Liver (tissue), 9 donors: ENCODE measurements around the gene CD248. TPM values are rescaled to one million over a fixed set of nuclear protein-coding genes. Genes with fewer than 3 reads are reported as not detected.

ENCODE experiments used
- DNase-seq: peaks from one replicate; pipeline ENCODE4 v3.0.0-alpha.2; 2017; ENCODE audit warnings: low spot score
- H3K27ac ChIP-seq, 2 donors: one replicate each; pipeline ENCODE4 v1.7.0; 2013; ENCODE audit warnings: inconsistent platforms in 2 of 2, low read length in 2 of 2, control low read depth in 1 of 2, low read depth in 1 of 2, mild to moderate bottlenecking in 1 of 2
- H3K27me3 ChIP-seq, 4 donors: one replicate each; pipeline versions ENCODE4 v1.6.1 to v1.7.0; 2013; ENCODE audit warnings: low read length in 3 of 4, inconsistent platforms in 1 of 4, mild to moderate bottlenecking in 1 of 4, moderate library complexity in 1 of 4; ENCODE audit not compliant: control insufficient read depth in 4 of 4, insufficient read depth in 4 of 4
- H3K36me3 ChIP-seq, 4 donors: one replicate each; pipeline versions ENCODE4 v1.6.1 to v1.7.0; 2013; ENCODE audit warnings: low read length in 3 of 4, mild to moderate bottlenecking in 3 of 4, low read depth in 1 of 4, moderate library complexity in 1 of 4; ENCODE audit not compliant: control insufficient read depth in 4 of 4, insufficient read depth in 3 of 4
- H3K4me1 ChIP-seq, 4 donors: one replicate each; pipeline versions ENCODE4 v1.6.1 to v1.7.0; 2013; ENCODE audit warnings: low read length in 3 of 4, mild to moderate bottlenecking in 3 of 4, moderate library complexity in 1 of 4; ENCODE audit not compliant: control insufficient read depth in 4 of 4, insufficient read depth in 4 of 4
- H3K4me3 ChIP-seq, 3 donors: one replicate each; pipeline versions ENCODE4 v1.6.1 to v1.7.0; 2013; ENCODE audit warnings: low read length in 3 of 3, control low read depth in 1 of 3, low read depth in 1 of 3, mild to moderate bottlenecking in 1 of 3
- H3K9ac ChIP-seq, 2 donors: one replicate each; pipeline ENCODE4 v1.7.0; 2013; ENCODE audit warnings: low read length in 2 of 2, mild to moderate bottlenecking in 2 of 2, moderate library complexity in 2 of 2, control low read depth in 1 of 2, low read depth in 1 of 2
- H3K9me3 ChIP-seq, 4 donors: one replicate each; pipeline versions ENCODE4 v1.6.1 to v1.7.0; 2013; ENCODE audit warnings: low read length in 3 of 4; ENCODE audit not compliant: control insufficient read depth in 4 of 4
- FOXA1 ChIP-seq: IDR thresholded peaks from 2 replicates; pipeline ENCODE4 v1.6.1; 2016; ENCODE audit warnings: antibody characterized with exemption
- FOXA2 ChIP-seq: IDR thresholded peaks from 2 replicates; pipeline ENCODE4 v1.6.1; 2016; ENCODE audit warnings: antibody characterized with exemption
- GABPA ChIP-seq, 2 donors: IDR thresholded peaks in 1 of 2; conservative IDR thresholded peaks in 1 of 2; 2 replicates each; pipeline ENCODE4 v1.6.1; 2016; ENCODE audit warnings: antibody characterized with exemption in 2 of 2, mild to moderate bottlenecking in 1 of 2, moderate library complexity in 1 of 2
- HNF4A ChIP-seq, 2 donors: conservative IDR thresholded peaks; 2 replicates each; pipeline ENCODE4 v1.6.1; 2016; ENCODE audit warnings: antibody characterized with exemption in 2 of 2, mild to moderate bottlenecking in 2 of 2
- HNF4G ChIP-seq: IDR thresholded peaks from 2 replicates; pipeline ENCODE4 v1.6.1; 2016; ENCODE audit warnings: antibody characterized with exemption
- JUND ChIP-seq, 2 donors: IDR thresholded peaks; 2 replicates each; pipeline ENCODE4 v1.6.1; 2016; ENCODE audit warnings: antibody characterized with exemption in 2 of 2
- NR2F2 ChIP-seq: IDR thresholded peaks from 2 replicates; pipeline ENCODE4 v1.6.1; 2016; ENCODE audit warnings: antibody characterized with exemption
- RAD21 ChIP-seq, 2 donors: IDR thresholded peaks; 2 replicates each; pipeline ENCODE4 v1.6.1; 2016; ENCODE audit warnings: antibody characterized with exemption in 2 of 2, mild to moderate bottlenecking in 2 of 2
- REST ChIP-seq: IDR thresholded peaks from 2 replicates; pipeline ENCODE4 v1.6.1; 2016; ENCODE audit warnings: antibody characterized with exemption, mild to moderate bottlenecking
- RXRA ChIP-seq, 2 donors: IDR thresholded peaks; 2 replicates each; pipeline ENCODE4 v1.6.1; 2017 to 2018; ENCODE audit warnings: antibody characterized with exemption in 2 of 2, mild to moderate bottlenecking in 1 of 2
- SP1 ChIP-seq: IDR thresholded peaks from 2 replicates; pipeline ENCODE4 v1.6.1; 2018; ENCODE audit warnings: antibody characterized with exemption, mild to moderate bottlenecking
- TAF1 ChIP-seq: conservative IDR thresholded peaks from 2 replicates; pipeline ENCODE4 v1.6.1; 2016; ENCODE audit warnings: antibody characterized with exemption, mild to moderate bottlenecking
- YY1 ChIP-seq: IDR thresholded peaks from 2 replicates; pipeline ENCODE4 v1.6.1; 2016; ENCODE audit warnings: antibody characterized with exemption, mild to moderate bottlenecking
- WGBS: extraction: QIAGEN DNeasy Blood & Tissue Kit; methylation state at CpG from one replicate; pipeline ENCODE4 v1.1.7; 2013; 5-methylcytosine and 5-hydroxymethylcytosine counted together
- polyA plus RNA-seq, 2 donors: library from polyadenylated mRNA; stranded (reverse) in 1 of 2; unstranded in 1 of 2; fragments of 200-250 nt in 1 of 2; fragments of >200 nt in 1 of 2; fragmentation: Nextera tagmentation in 1 of 2; extraction: Ambion mirVana in 1 of 2; gene quantifications; one replicate each; pipeline versions ENCODE4 v1.2.1 to v1.2.3, GENCODE V29; 2013 to 2015
- total RNA-seq, 2 donors: library from RNA; depleted of rRNA; stranded (reverse); fragments of >200 nt; gene quantifications; one replicate each; pipeline ENCODE4 v1.2.3, GENCODE V29; 2014
- TF ChIP-seq, protein P1 (sequence below): IDR thresholded peaks from 2 replicates; pipeline ENCODE4 v1.6.1; 2016; ENCODE audit warnings: antibody characterized with exemption
- TF ChIP-seq, protein P2 (sequence below): IDR thresholded peaks from 2 replicates; pipeline ENCODE4 v1.6.1; 2016; ENCODE audit warnings: antibody characterized with exemption
- TF ChIP-seq, protein P3 (sequence below): IDR thresholded peaks from 2 replicates; pipeline ENCODE4 v1.6.1; 2016; ENCODE audit warnings: antibody characterized with exemption
- donor health status: healthy.
- donor health status: healthy.
- donor health status: healthy.
- donor health status: healthy.
- donor health status: healthy.

The CD248 gene
- total and polyA plus RNA-seq, 4 donors = 0.64 to 3.0 (median 1.2) TPM

DNA sequence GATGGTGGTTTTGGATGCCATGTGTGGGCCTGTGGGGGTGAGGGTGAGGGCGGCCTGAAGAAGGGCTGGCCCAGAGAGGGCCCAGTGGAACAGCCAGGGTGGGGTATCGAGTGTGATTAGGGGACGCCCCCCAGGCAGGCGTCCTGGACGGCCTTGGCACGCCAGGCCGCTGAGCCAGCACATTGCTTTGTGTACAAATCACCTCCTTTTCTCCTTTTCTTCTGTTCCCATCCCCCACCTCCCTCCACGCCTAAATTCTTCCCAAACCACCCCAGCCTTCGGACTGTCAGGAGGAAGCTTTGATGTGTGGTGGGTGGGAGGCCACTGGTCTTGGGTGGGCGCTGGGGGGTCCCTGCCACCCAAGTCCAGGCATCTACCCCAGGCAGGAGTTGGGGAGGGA is 7.8 kb upstream of the CD248 start:
- WGBS = 82% methylated on average over 10 of the region's 10 CpGs
- Histone ChIP-seq H3K36me3 (no peaks in the 10 kb centered on the region), H3K27me3 (no peaks in the 10 kb centered on the region), H3K9me3 (no peaks in the 10 kb centered on the region), H3K4me1 (peaks cover 2 to 9% (median 4%) of the 10 kb centered on the region in 4 donors), H3K27ac (no peak overlapping the region), H3K4me3 (no peak overlapping the region), H3K9ac (no peak overlapping the region)
- TF ChIP-seq GABPA (IDR thresholded peaks at IDR 0.05 in 1 of 2, conservative IDR thresholded peaks at IDR 0.05 in 1 of 2) = no peak
- TF ChIP-seq, protein P1, sequence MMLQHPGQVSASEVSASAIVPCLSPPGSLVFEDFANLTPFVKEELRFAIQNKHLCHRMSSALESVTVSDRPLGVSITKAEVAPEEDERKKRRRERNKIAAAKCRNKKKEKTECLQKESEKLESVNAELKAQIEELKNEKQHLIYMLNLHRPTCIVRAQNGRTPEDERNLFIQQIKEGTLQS = no peak
- no peak for DNase-seq

- Histone ChIP-seq H3K9ac (no peak overlapping the region), H3K4me1 (peaks cover 2 to 11% (median 4%) of the 10 kb centered on the region in 4 donors), H3K27ac (no peak overlapping the region), H3K27me3 (no peaks in the 10 kb centered on the region), H3K36me3 (no peaks in the 10 kb centered on the region), H3K4me3 (no peak overlapping the region), H3K9me3 (no peaks in the 10 kb centered on the region)
- WGBS = 98% methylated on average over 1 of the region's 1 CpG
- DNase-seq = no peak
- TF ChIP-seq FOXA1 (no peak), TAF1 (no peak), HNF4G (no peak)
These were observed 6.8 kb upstream of the CD248 start for GRCh38 chr11:66323684-66324083.

GRCh38 chr11:66322732-66323427 is 6.0 kb upstream of the CD248 start:
- H3K9ac ChIP-seq = no peak overlapping the region
- DNase-seq = no peak
- 86% methylated on average over 11 of the region's 11 CpGs for WGBS
- TF ChIP-seq FOXA1 = no peak
- peak; percentile 13 for TF ChIP-seq NR2F2
- TF ChIP-seq, protein P1 = no peak
- no peak for TF ChIP-seq YY1
- TF ChIP-seq, protein P2, sequence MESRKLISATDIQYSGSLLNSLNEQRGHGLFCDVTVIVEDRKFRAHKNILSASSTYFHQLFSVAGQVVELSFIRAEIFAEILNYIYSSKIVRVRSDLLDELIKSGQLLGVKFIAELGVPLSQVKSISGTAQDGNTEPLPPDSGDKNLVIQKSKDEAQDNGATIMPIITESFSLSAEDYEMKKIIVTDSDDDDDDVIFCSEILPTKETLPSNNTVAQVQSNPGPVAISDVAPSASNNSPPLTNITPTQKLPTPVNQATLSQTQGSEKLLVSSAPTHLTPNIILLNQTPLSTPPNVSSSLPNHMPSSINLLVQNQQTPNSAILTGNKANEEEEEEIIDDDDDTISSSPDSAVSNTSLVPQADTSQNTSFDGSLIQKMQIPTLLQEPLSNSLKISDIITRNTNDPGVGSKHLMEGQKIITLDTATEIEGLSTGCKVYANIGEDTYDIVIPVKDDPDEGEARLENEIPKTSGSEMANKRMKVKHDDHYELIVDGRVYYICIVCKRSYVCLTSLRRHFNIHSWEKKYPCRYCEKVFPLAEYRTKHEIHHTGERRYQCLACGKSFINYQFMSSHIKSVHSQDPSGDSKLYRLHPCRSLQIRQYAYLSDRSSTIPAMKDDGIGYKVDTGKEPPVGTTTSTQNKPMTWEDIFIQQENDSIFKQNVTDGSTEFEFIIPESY = no peak
- no peak for TF ChIP-seq JUND (IDR thresholded peaks at IDR 0.05)
- no peak overlapping the region for H3K4me3 ChIP-seq
- H3K4me1 ChIP-seq = peaks cover 2 to 14% (median 8%) of the 10 kb centered on the region in 4 donors
- no peaks in the 10 kb centered on the region for H3K36me3 ChIP-seq
- H3K27ac ChIP-seq = no peak overlapping the region
- no peaks in the 10 kb centered on the region for H3K27me3 ChIP-seq
- H3K9me3 ChIP-seq = no peaks in the 10 kb centered on the region

DNA sequence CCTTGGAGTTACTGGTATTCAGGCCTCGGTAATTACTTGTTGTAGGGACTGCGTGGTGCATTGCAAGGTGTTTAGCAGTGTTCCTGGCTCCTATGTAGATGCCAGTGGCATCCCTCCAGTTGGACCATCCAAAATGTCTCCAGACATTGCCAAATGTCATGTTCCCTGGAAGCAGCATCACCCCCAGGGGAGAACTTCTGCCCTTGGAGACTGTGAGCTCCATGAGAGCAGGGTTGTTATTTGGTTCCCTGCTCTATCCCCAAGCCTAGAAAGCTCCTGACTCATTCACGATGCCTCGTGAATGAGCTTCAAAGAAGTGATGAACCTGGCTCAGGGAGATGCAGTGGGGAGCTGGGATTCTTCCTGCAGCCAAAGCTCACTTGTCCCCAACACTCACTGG is 4.8 kb upstream of the CD248 start:
- H3K9me3 ChIP-seq = no peaks in the 10 kb centered on the region
- WGBS = 96% methylated on average over 4 of the region's 4 CpGs
- no peak for DNase-seq
- H3K27ac ChIP-seq = no peak overlapping the region
- H3K4me1 ChIP-seq = peaks cover 3 to 12% (median 9%) of the 10 kb centered on the region in 4 donors
- TF ChIP-seq, protein P3, sequence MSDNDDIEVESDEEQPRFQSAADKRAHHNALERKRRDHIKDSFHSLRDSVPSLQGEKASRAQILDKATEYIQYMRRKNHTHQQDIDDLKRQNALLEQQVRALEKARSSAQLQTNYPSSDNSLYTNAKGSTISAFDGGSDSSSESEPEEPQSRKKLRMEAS = no peak
- TF ChIP-seq RXRA (IDR thresholded peaks at IDR 0.05) (no peak), SP1 (no peak), FOXA2 (no peak), RAD21 (IDR thresholded peaks at IDR 0.05) (no peak), TAF1 (no peak), HNF4G (no peak), HNF4A (conservative IDR thresholded peaks at IDR 0.05) (no peak), NR2F2 (no peak), YY1 (no peak), REST (no peak)
- TF ChIP-seq, protein P1 = no peak
- H3K27me3 ChIP-seq = no peaks in the 10 kb centered on the region
- no peak overlapping the region for H3K9ac ChIP-seq
- H3K36me3 ChIP-seq = no peaks in the 10 kb centered on the region
- H3K4me3 ChIP-seq = no peak overlapping the region
